D341Med (cell line): Measurements from ENCODE around the gene SSNA1.
"Not testable (repeated sequence)": the region's sequence is repeated elsewhere in the genome, so short reads cannot be mapped to it uniquely, and the experiment has no call there.

Experiments used
- DNase-seq: peaks from one replicate; pipeline ENCODE4 v3.0.0; 2012; ENCODE audit warnings: low spot score

The SSNA1 gene

DNA sequence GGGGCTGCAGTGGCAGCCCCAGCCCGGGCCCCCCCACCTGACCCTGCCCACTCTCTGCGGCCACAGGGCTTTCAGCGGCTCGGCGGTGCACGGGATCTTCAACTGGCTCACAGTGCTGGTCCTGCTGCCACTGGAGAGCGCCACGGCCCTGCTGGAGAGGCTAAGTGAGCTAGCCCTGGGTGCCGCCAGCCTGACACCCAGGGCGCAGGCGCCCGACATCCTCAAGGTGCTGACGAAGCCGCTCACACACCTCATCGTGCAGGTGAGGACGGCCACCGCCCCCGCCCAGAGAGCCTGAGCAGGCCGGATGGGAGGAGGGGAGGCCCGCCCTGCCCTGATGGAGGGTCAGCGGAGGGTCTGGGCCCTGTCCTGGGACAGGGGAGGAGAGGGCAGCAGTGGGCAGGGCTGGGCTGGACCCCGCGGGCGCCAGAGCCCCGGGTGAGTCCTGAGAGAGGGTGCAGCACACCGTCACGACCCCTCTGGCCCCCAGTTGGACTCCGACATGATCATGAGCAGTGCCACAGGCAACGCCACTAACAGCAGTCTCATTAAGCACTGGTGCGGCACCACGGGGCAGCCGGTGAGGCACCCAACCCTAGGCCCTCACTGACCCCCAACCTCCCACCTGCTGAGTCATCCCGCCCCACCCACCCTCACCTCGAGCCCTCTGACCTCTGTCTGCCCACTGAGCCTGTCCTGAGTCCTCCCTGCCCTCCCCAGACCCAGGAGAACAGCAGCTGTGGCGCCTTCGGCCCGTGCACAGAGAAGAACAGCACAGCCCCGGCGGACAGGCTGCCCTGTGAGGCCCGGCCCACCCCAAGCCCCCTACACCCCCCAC lies 44.9 kb downstream of the SSNA1 start:
- DNase-seq, result no peak

DNA sequence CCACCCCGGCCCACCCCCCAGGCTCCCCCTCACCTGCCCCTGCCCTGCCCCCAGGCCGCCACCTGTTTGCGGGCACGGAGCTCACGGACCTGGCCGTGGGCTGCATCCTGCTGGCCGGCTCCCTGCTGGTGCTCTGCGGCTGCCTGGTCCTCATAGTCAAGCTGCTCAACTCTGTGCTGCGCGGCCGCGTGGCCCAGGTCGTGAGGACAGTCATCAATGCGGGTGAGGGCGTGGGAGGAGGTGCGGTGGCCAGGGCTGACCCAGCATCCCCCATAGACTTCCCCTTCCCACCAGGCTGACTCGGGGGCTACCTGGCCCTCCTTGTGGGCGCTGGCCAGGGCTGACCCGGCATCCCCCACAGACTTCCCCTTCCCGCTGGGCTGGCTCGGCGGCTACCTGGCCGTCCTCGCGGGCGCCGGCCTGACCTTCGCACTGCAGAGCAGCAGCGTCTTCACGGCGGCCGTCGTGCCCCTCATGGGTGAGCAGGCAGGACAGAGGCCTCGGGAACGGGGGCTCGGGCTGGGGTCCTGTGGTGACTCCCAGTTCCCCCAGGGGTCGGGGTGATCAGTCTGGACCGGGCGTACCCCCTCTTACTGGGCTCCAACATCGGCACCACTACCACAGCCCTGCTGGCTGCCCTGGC lies 45.7 kb downstream of the SSNA1 start:
- DNase-seq, result no peak

- DNase-seq, result no peak
These were observed 46.4 kb downstream of the SSNA1 start for GRCh38 chr9:137234758-137235423.

DNA sequence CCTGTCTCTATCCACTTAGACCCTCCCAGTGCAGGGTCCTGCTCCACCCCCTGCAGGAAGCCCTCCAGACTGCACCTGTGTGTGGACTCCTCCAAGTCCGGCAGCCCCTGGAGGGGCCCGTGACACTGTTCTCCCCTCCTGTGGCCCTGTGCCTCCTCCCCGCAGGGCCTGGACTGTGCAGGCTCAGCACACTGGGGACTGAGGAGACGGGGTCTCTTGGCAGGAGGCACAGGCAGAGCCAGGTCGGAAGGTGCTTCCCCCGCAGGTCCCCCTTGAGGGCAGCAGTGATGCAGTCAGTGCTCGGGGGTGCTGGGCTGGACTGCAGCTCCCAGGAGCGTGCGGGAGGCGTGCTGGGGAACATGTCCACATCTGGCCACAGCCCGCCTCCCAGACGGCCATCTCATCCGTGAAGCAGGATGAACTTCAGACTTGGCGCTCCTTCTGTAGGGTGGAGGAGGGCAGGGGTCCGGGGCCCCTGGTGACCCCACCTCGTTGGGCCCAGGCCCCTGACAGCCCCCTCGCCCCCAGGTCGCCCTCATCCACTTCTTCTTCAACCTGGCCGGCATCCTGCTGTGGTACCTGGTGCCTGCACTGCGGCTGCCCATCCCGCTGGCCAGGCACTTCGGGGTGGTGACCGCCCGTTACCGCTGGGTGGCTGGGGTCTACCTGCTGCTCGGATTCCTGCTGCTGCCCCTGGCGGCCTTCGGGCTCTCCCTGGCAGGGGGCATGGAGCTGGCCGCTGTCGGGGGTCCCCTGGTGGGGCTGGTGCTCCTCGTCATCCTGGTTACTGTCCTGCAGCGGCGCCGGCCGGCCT lies 47.2 kb downstream of the SSNA1 start:
- no peak for DNase-seq

DNA sequence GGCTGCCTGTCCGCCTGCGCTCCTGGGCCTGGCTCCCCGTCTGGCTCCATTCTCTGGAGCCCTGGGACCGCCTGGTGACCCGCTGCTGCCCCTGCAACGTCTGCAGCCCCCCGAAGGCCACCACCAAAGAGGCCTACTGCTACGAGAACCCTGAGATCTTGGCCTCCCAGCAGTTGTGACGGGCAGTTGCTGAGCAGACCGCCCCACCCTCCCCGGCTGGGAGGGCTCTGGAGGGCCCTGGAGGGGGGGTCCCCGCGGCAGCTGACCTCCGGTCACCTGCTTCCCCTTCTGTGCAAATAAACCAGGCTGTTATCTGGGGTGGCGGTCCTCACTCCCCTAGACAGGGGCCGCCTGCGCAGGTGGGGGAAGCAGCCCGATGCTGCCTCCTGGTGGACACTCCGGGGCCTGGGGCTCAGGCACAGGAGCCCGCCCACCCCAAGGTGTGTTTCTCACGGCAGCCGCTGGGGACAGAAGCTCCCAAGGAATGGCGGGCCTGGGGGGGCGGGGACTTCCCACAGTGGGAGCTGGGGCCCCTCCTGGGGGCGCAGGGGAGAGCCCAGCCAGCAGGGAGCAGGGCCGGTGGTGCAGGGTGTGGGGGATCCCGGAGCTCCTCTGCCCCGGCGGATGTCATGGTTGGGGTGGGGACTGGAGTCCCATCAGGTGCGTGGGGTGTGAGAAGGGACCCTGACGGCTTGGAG lies 47.9 kb downstream of the SSNA1 start:
- peak; percentile 93 for DNase-seq

DNA sequence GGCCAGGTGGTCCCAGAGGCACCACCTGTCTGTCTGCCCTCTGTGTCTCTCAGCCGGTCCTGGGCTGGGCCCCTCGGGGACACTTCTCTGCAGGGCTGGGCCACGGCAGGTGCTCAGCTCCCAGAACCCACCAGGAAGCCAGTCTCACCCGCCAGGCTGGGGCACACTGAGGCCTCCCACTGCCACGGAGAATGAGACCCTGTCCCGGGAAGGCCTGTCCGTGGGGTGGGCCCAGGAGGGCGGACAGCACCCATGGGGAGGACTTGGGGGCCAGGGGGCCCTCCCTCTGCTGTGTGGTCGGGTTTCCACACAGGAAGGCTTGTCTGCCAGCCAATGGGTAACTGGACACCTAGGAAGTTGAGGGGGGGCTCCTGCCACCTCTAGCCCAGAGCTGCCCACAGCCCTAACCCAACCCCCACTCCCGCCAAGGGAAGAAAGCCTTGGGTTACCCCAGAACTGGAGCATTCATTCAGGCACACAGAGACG lies 48.5 kb downstream of the SSNA1 start:
- DNase-seq, result no peak

- DNase-seq, result no peak
These were observed 49.6 kb downstream of the SSNA1 start for GRCh38 chr9:137237759-137238726.

- DNase-seq, result not testable (repeated sequence)
These were observed 51.2 kb downstream of the SSNA1 start for GRCh38 chr9:137239541-137240200.
